Type B pancreatic cell (in vitro differentiated cells): ENCODE measurements around the gene CAPN10. TPM values are rescaled to one million over a fixed set of nuclear protein-coding genes. Genes with fewer than 3 reads are reported as not detected.
A peak's percentile ranks its signal among the peaks of the same experiment; 100 is the strongest.

Experiments
- DNase-seq: peaks from one replicate; pipeline ENCODE4 v3.0.0; 2021; ENCODE audit warnings: mixed read lengths; ENCODE audit not compliant: unreplicated experiment; ENCODE audit errors: extremely low spot score
- H3K27ac Mint-ChIP-seq: 2 replicates; pipeline ENCODE4 v1.8.0; 2021; ENCODE audit warnings: mild to moderate bottlenecking, mixed read lengths
- H3K27me3 Mint-ChIP-seq: 2 replicates; pipeline ENCODE4 v1.8.0; 2021; ENCODE audit warnings: mixed read lengths
- H3K36me3 Mint-ChIP-seq: 2 replicates; pipeline ENCODE4 v1.8.0; 2021; ENCODE audit warnings: mixed read lengths
- H3K4me1 Mint-ChIP-seq: one replicate; pipeline ENCODE4 v1.8.0; 2021; ENCODE audit warnings: mixed read lengths; ENCODE audit not compliant: unreplicated experiment
- H3K4me3 Mint-ChIP-seq: 2 replicates; pipeline ENCODE4 v1.8.0; 2021; ENCODE audit warnings: mild to moderate bottlenecking, mixed read lengths
- H3K9me3 Mint-ChIP-seq: 2 replicates; pipeline ENCODE4 v1.8.0; 2021; ENCODE audit warnings: mixed read lengths
- total RNA-seq: library from RNA; stranded (reverse); gene quantifications from 2 replicates; pipeline ENCODE4 v1.2.1, GENCODE V29; 2021; ENCODE audit warnings: low replicate concordance
- TF ChIP-seq, protein P1 (sequence below): fragments of 200-600 bp; sonication (generic); conservative IDR thresholded peaks from 2 replicates; pipeline ENCODE4 v1.5.0; 2021; ENCODE audit warnings: antibody characterized with exemption, mild to moderate bottlenecking

Gene CAPN10
- total RNA-seq, 1 donor from 2014 or later: 55.2 TPM

DNA sequence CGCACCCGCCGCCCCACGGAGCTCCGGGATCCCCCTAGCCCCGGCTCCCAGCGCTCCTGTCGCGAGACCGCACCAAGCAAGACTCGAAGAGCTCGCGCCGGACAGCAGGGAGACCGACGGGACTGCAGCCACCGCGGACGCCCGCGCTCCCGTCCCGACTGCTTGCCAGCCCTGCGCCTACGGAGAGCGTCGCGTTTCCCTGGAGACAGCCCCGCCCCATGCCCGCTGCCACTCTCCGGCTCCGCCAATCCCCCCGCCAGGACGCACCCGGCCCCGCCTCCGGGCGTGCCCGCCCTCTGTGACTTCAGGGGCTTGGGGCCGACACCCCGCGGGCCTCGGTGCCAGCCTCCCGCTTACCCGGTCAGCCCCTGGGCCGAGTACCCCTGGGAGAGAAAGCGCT lies 28.7 kb upstream of the CAPN10 start, which contains the start of gene ANKMY1:
ANKMY1 (minus strand) TSS at position 181 of the 400 bp plus-strand sequence. CDS start 653 bp downstream, outside the sequence.
- H3K4me3 Mint-ChIP-seq: peak within 1 kb of the TSS; percentile 83
- TF ChIP-seq, protein P1, sequence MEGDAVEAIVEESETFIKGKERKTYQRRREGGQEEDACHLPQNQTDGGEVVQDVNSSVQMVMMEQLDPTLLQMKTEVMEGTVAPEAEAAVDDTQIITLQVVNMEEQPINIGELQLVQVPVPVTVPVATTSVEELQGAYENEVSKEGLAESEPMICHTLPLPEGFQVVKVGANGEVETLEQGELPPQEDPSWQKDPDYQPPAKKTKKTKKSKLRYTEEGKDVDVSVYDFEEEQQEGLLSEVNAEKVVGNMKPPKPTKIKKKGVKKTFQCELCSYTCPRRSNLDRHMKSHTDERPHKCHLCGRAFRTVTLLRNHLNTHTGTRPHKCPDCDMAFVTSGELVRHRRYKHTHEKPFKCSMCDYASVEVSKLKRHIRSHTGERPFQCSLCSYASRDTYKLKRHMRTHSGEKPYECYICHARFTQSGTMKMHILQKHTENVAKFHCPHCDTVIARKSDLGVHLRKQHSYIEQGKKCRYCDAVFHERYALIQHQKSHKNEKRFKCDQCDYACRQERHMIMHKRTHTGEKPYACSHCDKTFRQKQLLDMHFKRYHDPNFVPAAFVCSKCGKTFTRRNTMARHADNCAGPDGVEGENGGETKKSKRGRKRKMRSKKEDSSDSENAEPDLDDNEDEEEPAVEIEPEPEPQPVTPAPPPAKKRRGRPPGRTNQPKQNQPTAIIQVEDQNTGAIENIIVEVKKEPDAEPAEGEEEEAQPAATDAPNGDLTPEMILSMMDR: no peak
- H3K27ac Mint-ChIP-seq: no peak within 1 kb of the TSS

GRCh38 chr2:240558236-240558761 lies 28.2 kb upstream of the CAPN10 start:
- no peaks in the 10 kb centered on the region for H3K27me3 Mint-ChIP-seq
- no peaks in the 10 kb centered on the region for H3K9me3 Mint-ChIP-seq
- H3K4me1 Mint-ChIP-seq: peaks cover 26% of the 10 kb centered on the region
- H3K27ac Mint-ChIP-seq: no peak overlapping the region
- TF ChIP-seq, protein P1: no peak
- peaks cover 6% of the 10 kb centered on the region for H3K36me3 Mint-ChIP-seq
- peak overlapping the region; percentile 83 for H3K4me3 Mint-ChIP-seq
- peak; percentile 58 for DNase-seq

More for the DNA sequence above, 28.7 kb upstream of the CAPN10 start, which contains the start of gene ANKMY1:
- peak; percentile 82 for DNase-seq
- Mint-ChIP-seq H3K4me1 (peaks cover 26% of the 10 kb centered on the region), H3K27me3 (no peaks in the 10 kb centered on the region), H3K9me3 (no peaks in the 10 kb centered on the region), H3K36me3 (peaks cover 6% of the 10 kb centered on the region)

- peak overlapping the region; percentile 83 for H3K4me3 Mint-ChIP-seq
These were observed 27.2 kb upstream of the CAPN10 start for GRCh38 chr2:240559286-240559685.

GRCh38 chr2:240560084-240560479 lies 26.5 kb upstream of the CAPN10 start, which contains the start of gene DUSP28:
DUSP28 (plus strand) TSS chr2:240560357; CDS start chr2:240560685, 328 bp downstream.
- H3K36me3 Mint-ChIP-seq: peaks cover 9% of the 10 kb centered on the region
- no peaks in the 10 kb centered on the region for H3K9me3 Mint-ChIP-seq
- peak within 1 kb of the TSS; percentile 91 for H3K4me3 Mint-ChIP-seq
- peaks cover 26% of the 10 kb centered on the region for H3K4me1 Mint-ChIP-seq
- H3K27ac Mint-ChIP-seq: peak within 1 kb of the TSS; percentile 98
- TF ChIP-seq, protein P1: no peak
- H3K27me3 Mint-ChIP-seq: no peaks in the 10 kb centered on the region
- DNase-seq: peak; percentile 90

More at GRCh38 chr2:240559286-240559685, 27.2 kb upstream of the CAPN10 start:
- peak; percentile 48 for DNase-seq
- peaks cover 26% of the 10 kb centered on the region for H3K4me1 Mint-ChIP-seq
- no peaks in the 10 kb centered on the region for H3K27me3 Mint-ChIP-seq
- peak overlapping the region; percentile 75 for H3K27ac Mint-ChIP-seq
- H3K9me3 Mint-ChIP-seq: no peaks in the 10 kb centered on the region
- H3K36me3 Mint-ChIP-seq: peaks cover 9% of the 10 kb centered on the region
- TF ChIP-seq, protein P1: no peak

DNA sequence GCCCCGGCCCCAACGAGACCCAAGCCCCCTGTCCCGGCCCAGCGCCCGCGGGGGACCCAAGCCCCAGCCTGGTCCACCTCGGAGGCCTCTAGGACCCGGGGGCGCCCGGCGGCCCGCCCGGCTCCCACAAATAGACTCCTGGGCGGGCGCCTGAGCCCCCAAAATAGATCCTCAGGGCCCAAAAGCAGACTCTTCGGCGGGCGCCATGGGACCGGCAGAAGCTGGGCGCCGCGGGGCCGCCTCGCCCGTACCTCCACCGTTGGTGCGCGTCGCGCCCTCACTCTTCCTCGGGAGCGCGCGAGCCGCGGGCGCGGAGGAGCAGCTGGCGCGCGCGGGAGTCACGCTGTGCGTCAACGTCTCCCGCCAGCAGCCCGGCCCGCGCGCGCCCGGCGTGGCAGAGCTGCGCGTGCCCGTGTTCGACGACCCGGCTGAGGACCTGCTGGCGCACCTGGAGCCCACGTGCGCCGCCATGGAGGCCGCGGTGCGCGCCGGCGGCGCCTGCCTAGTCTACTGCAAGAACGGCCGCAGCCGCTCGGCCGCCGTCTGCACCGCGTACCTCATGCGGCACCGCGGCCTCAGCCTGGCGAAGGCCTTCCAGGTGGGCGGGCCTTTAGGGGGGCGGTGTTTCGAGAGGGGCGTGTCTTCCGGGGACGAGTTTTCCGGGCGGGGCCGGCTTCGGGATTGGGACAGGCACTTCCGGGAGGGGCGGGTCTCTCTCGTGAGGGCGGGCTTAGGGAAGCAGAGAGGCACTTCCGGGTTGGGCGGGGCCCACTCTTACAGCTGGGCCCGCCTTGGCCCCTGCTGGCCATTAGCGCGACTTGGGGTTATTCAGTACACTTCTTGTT lies 25.8 kb upstream of the CAPN10 start:
- Mint-ChIP-seq H3K36me3 (peaks cover 9% of the 10 kb centered on the region), H3K4me1 (peaks cover 26% of the 10 kb centered on the region), H3K9me3 (no peaks in the 10 kb centered on the region), H3K4me3 (peak overlapping the region; percentile 91), H3K27ac (peak overlapping the region; percentile 98), H3K27me3 (no peaks in the 10 kb centered on the region)
- TF ChIP-seq, protein P1: peak; percentile 64
- peak; percentile 99 for DNase-seq
